HG03565 (cell line): ENCODE results near the gene TMEM115.

Experiments used
- ATAC-seq: cut with Tn5 transposase; IDR thresholded peaks from one replicate; pipeline ENCODE4 v1.9.1; 2021; ENCODE audit warnings: mild to moderate bottlenecking, moderate library complexity; ENCODE audit not compliant: unreplicated experiment

The TMEM115 gene, protein sequence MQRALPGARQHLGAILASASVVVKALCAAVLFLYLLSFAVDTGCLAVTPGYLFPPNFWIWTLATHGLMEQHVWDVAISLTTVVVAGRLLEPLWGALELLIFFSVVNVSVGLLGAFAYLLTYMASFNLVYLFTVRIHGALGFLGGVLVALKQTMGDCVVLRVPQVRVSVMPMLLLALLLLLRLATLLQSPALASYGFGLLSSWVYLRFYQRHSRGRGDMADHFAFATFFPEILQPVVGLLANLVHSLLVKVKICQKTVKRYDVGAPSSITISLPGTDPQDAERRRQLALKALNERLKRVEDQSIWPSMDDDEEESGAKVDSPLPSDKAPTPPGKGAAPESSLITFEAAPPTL

DNA sequence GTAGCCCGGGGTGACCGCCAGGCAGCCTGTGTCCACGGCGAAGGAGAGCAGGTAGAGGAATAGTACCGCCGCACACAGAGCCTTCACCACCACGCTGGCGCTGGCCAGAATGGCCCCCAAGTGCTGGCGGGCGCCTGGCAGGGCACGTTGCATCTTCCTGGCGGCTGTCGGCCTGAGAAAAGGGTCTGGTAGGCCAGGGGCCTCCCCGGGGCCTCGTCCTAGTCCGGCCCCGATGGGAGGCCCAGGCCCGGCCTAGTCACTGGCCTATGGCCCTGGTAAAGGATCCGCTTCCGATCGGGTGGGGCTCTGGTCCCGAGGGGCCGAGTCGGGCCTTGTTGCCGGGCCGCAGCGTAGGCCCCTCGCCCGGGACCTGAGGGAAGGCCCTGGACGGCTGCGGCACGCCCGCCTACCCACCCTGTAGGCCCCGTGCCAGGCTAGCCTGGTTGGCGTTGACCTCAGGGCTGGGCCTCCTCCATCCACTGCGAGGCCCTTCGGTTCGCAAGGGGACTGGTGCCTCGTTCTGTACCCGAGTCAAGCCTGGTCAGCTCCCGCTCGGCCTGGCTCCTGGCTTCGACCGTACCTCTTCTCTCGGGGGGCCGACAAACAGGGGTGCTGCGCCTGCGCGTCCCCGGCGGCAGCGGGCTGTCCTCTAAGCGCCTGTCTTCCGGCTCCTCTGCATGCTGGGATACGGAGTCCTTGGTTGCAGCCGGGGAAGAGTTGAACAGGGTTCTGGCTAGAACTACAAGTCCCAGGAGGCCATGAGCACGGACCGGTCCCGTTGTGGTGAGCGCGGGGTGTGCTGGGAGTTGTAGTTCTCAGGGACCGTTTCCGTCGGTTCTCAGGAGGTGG, at the start of gene TMEM115:
TMEM115 (minus strand) TSS at position 611 of the 849 bp plus-strand sequence; CDS start at position 153, 458 bp downstream.
- peak; percentile 93 for ATAC-seq

DNA sequence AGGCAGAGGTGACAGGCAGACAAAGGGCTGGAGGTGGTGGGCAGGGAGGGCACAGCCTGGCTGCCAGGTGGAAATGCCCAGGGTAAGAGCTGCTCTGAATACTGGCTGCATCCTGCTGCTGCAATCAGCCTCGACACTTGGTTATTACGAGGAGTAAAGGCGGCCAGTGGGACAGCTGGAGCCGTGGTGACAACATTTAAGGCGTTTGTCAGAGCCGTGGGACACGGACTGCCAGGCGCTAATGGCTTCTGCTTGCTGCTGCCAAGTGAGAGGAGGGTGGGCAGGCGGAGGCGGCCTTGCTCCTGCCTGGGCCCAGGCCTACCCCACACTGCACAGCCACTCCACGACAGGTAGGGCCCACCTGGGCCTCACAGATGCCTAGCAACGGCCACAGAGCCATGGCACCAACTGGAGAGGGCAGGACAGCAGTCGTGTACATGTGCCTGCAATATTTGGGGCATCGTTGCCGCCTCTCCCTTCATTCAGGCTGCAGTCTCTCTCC, 49.2 kb upstream of the TMEM115 start:
- no peak for ATAC-seq

DNA sequence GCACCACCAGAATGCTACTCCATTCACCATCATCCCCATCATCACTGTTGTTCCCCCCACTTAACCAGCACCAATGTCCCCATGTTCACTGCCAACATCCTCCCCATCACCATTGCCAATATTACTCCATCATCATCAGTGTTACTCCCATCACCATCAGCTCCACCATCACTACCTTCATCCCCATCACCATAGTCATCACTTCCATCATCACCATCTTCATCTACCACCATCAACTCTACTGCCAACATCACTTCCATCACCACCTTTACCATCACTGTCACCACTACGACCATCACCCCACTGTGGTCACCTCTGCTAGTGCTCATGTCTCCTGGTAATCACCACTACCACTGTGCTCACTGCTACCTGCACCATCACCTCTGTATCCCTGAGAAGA, 47.2 kb upstream of the TMEM115 start:
- ATAC-seq = no peak

- no peak for ATAC-seq
These were observed 45.9 kb upstream of the TMEM115 start for GRCh38 chr3:50405249-50405648.

DNA sequence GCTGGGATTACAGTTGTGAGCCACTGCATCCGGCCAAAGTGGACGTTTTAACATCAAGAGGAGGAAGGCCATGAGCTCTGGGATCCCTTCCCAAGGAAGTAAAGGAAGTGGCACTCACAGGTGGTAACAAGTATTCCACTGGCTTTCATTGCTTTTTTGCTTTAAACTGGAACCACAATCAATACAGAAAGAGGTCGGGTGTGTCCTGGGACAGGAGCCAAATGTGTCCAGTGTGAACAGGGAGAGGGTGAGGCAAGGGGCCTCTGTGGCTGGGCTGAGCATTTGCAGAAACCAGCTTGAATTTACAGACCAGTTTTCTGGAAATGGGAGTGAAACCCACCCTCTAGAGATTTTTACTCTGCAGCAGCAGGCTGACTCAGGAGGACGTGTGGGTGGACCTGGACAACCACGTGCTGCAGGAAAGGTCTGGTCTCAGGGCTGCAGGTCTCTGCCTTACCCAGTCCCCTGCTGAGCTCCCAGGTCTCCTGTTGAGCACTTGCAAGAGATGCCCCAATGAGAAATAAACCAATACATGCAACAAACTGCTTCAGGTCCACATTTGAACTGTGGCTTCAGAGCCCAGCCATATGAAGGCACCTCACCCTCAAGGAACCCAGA, 42.8 kb upstream of the TMEM115 start:
- ATAC-seq = no peak

- ATAC-seq = no peak
These were observed 37.2 kb upstream of the TMEM115 start for GRCh38 chr3:50396502-50396901.

DNA sequence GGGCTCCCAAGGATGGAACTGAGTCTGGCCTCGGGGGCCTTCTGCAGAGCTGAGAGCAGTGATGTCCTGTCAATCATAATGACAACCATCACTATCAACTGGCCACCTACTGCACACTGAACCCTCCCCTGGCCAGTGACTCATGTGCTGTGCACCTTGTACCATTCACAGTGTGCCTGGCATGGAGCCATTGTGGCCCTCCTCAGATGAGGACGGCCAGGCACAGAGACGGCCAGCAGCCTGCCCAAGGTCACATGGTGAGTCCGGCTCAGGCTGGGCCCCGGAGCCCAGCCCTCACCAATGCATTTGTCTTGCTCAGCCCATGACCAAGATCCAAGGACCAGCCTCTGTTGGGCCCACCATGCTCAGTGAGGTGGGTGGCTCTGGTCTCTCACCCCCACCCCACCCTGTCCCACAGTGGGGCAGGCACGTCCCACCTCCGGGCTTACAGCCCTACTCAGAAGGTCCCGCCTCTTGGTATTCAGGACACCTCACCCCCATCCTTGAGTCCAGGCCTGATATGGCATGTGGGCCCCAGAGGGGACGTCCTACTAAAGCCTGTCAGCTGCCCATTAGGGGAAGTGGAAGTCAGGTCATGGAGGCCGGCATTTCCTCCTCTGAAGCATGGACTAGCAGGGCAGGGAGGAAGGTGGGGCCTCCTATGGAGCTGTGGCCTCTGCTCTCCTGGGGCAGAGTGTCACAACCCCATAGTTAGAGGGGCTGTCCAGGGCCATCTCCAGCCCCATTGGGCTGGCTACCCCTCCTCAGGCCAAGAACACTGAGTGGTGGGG, 35.9 kb upstream of the TMEM115 start:
- ATAC-seq = no peak

GRCh38 chr3:50393061-50393460, 33.7 kb upstream of the TMEM115 start:
- no peak for ATAC-seq

GRCh38 chr3:50392101-50392715, 32.9 kb upstream of the TMEM115 start:
- no peak for ATAC-seq

DNA sequence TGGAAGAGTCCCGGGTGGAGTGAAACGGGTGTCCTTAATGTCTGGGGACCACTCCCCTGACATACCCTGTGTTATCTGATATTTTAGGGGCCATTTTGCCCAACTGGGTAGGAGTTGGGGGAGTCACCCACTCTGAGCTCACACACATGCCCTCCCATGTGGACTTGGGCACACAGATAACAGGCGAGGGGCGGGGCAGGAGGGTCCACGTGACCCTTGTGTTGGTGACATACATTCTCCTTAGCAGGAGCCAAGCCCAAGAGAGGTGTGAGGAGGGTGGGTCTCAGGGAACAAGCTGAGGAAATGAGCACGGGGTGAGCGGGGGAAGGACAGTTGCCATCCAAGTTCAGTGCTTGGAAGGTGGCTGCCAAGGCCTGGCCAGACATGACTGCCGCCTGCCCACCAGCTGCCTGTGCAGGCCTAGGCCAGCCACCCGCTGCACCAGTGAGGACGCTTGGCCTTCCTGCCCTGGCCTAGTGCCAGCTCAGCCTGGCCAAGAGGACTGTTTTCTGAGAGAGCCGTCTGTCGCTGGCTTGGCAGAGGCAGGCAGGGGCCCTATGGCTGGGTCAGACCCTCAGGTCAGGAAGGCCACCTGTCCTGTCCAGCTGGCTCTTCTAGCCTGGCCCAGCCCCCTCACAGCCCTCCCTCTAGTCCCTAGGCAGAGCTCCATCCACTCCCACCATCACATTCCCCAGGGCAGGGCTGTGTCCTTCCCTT, 31.3 kb upstream of the TMEM115 start:
- ATAC-seq = no peak

DNA sequence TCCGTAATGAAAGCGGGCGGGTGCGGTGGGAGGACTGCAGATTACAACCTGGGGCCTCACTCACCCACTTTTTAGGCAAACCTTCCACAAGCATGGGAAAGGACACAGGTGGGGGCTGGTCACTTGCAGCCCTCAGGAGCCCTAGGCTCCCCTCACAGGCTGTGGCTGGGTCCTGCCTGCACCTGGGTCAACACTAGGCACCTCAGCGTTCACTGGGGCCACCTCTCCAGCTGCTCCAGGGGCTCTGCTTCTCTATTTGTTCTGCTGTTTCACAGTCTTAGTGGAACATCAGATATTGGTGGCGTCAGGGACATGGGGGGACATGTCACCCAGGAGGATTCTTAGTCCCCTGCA, 30.1 kb upstream of the TMEM115 start:
- no peak for ATAC-seq

- ATAC-seq = no peak
These were observed 29.5 kb upstream of the TMEM115 start for GRCh38 chr3:50388720-50389413.

GRCh38 chr3:50388016-50388719, 28.8 kb upstream of the TMEM115 start:
- ATAC-seq = no peak

DNA sequence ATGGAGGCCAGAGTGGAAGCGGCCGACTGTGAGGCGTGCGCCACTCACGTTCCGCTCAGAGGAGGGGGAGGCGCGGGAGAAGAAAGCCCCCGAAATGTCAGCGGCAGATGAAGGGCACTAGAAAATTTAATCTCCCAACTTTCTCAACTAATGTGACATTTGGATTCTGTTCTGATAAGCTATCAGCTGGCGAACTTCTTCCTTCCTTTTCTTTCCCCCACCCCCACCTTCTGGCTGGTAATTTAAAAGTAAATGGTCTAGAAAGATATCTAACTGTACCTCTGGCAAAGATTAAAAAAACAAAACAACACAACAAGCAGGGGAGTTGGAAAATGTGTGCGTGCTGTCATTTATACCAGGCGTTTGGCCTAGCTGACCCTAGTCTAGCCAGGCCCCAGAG, 26.4 kb upstream of the TMEM115 start:
- ATAC-seq = no peak

DNA sequence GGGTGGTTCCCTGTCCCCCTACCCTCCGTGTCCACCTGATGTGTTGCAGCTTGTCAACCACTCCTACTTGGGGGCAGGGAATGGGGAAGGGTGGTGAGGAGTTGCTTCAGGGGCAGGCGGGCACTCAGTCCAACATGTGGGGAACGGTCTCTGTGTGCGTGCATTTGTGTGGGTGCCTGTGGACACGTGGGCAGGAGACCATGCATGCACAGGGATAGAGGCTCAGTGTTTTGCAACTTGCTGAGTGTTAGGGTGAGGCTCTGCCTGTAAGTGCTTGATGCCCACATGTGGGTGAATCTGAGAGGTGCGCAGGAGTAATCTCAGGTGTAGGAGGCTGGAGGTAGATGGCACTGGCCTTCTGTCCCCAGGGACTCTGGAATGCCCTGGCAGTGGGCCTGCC, 24.4 kb upstream of the TMEM115 start:
- no peak for ATAC-seq

DNA sequence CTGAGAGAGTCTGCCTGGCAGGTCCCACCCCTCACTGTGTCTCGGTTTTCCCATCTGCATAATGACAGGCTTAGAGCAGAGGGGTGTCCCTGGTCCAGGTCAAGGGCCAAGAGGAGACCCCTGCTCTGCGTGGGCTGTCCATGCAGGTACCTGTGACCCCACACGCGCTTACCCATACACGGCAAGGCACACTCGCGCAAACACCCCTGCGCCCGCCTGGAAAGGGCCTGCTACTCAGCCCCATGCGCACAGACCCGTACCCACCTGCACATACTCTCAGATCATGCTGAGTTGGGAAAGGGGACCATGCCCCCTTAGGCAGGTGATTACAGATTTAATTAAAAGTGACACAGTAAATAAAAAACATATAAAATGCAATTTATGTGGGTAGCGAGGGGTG, 23.4 kb upstream of the TMEM115 start:
- ATAC-seq = no peak

DNA sequence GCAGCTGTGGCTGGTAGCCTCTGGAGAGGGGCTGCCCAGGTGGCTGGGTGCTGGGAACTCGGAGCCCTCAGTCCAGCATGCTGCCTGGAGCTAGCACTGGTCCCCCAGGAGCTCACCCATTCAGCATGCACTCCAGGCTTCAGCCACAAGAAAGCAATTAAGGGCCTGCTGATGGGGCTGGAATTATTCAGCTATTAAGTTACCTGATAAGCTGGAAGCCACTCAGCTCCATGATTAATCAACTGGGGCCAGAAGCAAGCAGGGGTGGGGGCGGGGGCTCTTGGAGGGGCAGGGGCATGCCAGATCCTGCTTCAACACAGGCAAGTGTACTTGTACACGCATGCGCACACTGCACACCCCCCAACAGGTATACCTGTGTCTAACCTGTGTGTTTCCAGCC, 22.1 kb upstream of the TMEM115 start:
- ATAC-seq = no peak

DNA sequence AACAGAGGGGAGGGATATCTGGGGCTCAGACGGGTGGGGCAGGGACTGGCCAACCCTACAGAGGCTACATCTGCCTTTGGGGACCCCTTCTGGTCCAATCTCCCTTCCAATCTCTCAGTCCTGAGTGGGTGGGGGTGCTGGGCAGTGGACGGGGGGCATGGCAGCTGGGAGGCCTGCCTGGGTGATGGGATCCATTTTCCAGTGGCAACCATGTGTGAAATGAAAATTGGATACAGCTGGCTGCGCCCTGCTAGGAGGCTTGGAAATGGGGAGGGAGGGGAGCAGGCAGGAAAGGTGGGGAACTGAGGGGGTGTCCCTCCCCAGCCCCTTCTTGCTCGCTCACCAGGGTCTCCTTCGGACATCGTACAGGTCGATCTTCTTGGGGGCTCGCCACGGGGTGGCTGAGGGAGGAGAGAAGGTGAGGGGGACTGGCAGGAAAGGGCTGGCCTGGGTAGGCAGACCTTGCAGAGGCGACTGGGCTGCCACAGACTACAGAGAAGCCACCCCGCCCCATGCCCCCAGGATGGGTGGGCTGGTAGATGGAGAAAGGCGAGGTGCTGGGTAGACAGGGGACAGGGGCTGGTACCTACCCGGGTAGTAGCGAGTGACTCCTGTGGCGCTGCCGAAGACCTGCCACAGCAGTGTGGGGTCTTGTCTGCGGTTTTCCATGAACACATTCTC, 21.2 kb upstream of the TMEM115 start:
- ATAC-seq = no peak
